NCI-H1092 (cell line): Measurements from ENCODE around the gene SNAP47.

Source experiments
- DNase-seq: peaks from one replicate; lab custom pipeline; 2025; lab: John Stamatoyannopoulos, UW

The SNAP47 gene

DNA sequence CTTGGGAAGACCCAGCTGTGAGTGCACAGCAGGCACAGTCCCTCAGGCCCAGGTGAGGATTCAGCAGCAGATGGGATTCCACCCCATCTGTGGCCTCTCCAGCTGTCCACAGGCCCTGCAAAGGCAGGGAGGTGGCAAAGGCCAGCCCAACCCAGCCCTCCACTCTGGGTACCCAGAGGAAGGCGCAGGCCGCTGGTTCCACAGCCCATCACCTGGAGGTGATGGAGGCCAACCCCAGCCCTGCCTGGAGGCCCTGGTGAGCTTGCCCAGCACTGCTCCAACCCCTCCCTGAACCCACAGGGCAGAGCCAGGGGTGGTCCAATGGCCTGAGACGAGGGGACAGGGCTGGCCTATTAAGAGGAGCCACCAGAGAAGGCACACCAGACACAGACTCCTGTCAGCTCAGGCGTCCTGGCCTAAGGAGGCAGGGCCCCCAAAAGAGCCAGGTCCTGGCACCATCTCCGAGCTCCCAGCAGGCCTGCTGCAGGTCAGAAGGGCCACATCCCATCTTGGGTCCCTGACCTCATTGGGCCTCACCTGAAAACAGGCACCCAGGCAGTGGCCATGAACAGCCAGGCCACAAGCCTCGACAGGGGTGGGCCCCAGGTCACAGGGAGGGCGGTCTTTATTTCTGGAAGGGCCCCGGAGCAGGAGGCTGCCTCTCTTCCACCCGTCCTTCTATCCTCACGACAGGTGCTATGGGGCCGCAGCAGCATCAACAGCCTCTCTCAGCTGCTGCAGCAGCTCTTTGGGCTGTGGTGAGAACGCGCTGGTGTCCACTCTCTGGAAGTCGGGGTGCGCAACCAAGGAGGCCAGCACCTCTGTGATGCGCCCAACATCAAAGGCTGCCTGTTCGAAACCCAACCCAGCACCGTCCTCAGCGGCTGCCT is 3.3 kb upstream of the SNAP47 start:
- no peak for DNase-seq

DNA sequence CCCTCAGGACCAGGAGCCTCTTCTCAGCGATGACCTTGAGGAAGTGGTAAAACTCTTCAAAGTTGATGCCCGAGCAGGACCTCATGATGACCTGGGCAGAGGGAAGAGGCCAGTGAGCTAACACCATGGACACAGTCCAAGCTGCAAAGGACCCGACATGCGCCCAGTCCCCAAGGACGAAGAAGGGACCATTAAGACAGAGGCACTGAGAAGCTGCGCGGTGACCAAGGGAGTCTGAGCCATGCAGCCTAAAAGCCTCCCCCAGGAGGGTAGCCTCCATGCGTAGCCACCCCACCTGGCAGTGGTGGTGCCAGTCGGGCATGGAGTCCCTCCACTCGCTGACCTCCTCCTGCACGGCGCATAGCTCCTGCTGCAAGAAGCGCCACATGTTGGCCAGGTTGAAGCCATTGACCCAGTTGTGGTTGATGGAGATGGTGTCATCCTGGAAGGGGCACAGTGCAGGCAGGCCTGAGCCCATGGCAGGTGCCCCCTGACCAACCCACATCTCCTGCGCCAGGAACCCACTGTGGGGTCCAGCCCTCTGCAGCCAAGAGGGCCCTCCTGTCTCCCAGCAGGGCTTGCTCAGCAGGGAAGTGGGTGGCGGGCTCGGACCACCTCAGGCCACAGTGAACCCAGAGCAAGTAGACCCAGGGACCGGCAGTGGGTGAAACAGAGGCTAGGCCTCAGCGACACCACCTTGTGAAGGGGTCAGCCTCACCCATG is 2.5 kb upstream of the SNAP47 start:
- no peak for DNase-seq

DNA sequence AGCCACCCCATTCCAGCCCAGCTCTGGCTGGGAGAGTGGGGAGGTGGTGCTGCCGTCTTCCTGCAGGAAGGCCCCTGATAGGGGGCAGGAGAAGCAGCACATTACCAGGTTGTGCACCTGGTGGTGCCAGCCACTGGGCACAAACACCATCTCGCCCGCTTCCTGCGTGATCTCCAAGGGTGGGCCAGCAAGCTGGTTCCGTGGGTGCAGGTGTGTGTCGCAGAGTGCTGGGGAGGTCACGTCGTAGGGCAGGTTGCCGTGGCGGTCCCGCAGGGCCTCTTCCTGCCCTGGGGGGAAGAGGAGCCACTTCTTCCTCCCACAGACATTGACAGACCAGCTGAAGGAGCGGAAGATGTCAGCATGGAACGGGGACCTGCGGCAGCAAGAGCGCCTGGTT is 1.9 kb upstream of the SNAP47 start:
- no peak for DNase-seq

DNA sequence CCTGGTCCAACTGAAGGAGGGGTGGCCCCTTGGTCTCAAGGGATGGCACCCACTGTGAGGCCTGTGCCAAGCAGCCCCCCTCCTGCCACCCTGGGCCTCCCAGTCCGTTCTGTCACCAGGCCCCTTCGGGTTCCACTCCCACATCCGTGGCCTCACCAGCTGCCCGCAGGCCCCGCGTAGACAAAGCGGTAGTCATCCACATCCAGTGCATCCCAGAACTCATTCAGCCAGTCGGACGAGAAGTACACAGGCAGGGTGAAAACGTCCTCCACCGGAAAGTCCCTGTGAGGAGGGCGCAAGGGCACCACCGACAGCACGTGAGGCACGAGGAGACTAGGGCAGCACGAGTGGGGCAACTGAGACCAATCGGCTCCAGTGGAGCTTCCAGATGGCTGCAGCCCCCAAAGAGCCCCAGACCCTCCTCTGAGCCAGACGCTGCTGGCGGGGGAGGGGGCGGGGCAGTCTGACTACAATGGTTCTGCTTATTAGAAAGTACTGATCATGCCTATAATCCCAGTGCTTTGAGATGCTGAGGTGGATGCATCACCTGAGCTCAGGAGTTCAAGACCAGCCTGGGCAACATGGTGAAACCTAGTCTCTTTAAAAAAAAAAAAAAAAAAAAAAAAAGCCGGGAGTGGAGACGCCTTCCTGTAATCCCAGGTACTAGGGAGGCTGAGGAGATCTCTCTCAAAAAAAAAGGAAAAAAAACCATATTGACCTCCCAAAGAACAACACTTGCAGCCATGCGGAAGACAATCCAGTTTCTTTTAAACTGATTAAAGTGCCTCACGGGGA is 1.3 kb upstream of the SNAP47 start:
- DNase-seq, result no peak

DNA sequence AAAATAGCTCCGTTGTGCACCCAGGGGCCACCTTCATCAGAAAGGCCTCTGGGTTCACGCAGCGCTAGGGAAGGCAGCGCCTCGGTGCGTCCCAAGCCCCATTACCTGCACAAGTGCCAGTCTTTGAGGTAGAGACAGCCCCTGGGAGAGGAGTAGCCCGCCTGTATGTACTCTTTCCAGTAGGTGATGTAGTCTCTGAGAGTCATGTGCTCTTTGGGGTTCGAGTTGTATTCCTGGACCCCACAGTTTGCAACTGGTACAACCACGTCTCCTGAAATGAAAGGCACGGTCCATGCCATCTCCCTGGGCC is 734 bp upstream of the SNAP47 start:
- no peak for DNase-seq

DNA sequence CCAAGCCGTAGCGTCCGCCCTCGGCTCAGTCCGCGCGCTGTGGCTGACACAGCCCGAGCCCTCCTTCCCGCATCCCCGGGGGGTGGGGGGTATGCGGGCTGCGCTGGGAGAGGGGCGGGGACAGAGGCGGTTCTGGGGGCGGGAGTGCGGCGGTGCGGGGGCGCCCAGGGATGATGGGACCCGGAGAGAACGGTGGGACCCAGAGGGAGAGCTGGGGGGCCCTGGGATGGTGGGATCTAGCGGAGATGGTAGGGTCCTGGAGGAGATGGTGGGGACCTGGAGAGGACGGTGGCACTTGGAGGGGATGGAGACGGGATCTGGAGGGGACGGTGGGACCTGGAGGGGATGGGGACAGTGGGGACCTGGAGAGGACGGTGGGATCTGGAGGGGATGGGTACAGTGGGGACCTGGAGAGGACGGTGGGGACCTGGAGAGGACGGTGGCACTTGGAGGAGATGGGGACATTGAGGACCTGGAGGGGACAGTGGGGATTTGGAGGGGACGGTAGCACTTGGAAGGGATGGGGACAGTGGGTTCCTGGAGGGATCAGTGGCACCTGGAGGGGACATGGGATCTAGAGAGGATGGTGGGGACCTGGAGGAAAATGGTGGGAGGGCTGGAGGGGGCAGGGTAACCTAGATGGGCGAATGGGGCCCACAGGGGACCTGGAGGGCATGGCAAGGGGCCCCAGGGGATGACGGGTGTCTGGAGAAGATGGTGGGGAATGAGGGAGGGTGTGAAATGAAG is 477 bp downstream of the SNAP47 start:
- no peak for DNase-seq

DNA sequence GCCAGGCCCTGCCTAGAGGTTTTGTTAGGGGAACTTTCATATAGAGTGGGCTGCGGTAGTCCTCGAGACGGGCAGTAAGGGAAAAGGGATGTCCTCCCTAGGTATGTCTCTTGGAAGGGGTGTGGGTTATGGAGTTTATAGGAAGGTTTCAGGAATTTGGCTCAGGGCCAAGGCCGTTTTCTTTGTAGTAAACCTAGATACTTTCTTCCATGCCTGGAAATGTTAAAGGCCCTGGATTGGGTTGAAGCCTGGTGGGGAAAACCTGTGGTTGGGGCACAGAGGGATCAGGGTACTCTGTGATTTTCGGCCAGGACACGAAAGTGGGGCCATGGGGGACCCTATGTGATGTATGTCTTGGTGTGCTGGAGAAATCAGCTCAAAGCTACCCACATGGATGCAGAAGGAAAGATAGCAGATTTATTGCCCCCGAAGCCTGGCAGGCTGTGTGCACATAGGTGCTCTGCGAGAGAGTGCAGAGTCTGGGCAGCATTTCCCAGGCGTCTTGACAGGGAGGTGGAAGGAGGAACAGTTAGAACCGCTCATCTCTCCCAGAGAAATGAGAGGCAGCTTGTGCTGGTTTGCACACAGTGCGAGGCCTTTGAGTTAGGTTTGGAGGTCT is 1.7 kb downstream of the SNAP47 start:
- no peak for DNase-seq

DNA sequence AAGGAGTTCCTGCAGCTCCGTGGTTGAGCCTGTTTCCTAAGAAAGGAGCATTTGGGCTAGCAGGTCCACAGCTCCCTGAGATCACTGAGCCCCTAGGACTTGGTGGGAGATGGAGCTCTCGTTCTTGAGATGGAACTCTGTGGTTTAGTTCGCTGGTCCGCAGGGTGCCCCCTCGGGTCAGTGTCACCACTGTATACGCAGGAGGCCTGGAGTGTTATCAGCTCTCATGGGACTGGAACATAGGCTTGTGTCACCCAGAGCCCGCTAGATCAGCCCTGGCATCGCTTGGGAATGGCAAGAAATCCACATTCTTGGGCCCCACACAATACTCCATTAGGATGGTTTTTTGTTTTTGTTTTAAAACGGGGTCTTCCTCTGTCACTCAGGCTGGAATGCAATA is 3.6 kb downstream of the SNAP47 start:
- no peak for DNase-seq

DNA sequence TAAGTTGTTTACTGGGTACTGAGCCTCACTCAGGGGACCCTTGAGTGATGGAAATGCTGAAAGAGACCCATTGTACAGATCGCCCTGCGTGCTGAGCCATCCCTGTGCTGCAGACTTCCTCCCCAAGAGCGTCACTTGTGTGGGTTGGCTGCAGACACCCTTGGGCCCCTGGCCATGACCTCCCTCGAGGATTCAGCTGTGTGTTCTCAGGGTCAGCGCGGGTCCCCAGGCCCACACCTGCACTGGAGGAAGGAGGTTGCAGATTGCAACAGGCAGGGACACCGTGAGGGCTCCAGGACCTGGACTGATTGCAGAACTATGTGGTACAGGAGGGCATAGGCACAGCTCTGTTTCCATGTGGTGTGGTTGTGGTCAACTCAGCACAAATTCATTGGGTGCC is 4.4 kb downstream of the SNAP47 start:
- no peak for DNase-seq

DNA sequence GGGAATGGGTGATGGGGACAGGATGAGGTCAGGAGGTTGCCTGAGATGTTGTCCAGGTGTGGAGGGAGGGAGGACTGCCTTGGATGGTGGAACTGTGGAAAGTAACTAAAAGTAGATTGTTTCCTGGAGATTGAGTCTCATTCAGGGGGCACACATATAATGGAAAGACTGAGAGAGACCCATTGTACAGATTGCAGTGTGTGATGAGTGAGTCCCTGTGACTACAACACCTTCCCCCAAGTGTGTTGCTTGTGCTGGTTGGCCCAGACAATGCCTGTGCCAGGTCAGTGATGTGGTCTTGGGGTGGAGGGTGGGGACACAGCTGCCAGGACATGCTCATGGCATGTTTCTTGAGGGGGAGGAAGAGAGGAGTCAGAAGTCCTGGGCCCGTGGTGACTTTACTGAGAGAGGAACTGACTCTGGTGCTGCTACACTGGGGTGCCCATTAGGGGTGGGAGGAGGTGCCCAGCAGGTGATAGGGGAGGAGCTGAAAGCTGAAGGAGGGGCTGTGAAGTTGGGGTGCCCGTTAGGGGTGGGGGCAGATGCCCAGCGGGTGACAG is 5.2 kb downstream of the SNAP47 start:
- no peak for DNase-seq

DNA sequence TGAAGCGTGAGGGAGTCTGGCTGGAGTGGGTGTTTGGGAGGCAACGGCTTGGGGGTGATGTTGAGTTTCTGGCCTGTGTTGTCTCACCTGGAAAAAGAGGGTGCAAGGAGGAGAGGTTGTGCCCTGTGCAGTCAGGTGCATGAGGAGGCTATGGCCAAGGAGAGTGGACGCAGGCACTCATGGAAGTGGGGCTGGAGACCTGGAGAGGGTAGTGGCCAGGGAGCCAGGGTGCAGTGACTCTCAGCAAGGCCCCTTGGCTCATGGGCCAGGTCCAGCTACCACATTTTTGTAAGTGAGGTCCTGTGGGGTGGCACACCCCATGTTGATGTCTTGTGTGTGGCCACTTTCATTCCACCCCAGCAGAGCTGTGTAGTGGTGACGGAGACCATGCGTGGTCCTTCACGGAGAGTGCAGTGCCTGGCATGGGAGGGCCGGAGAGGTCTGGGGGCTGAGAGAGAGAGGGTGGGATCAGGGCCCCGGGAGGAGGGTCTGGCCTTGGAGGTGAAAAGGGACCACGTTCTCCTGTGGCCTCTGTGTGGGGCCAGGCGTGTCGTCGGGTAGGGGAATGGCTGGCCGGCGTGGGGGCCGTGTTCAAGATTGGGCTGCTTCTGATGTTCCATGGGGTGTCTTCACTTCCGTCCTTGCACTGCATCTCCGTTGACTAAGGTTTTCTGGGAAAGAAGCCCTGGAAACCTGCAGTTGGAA is 6.1 kb downstream of the SNAP47 start:
- no peak for DNase-seq

DNA sequence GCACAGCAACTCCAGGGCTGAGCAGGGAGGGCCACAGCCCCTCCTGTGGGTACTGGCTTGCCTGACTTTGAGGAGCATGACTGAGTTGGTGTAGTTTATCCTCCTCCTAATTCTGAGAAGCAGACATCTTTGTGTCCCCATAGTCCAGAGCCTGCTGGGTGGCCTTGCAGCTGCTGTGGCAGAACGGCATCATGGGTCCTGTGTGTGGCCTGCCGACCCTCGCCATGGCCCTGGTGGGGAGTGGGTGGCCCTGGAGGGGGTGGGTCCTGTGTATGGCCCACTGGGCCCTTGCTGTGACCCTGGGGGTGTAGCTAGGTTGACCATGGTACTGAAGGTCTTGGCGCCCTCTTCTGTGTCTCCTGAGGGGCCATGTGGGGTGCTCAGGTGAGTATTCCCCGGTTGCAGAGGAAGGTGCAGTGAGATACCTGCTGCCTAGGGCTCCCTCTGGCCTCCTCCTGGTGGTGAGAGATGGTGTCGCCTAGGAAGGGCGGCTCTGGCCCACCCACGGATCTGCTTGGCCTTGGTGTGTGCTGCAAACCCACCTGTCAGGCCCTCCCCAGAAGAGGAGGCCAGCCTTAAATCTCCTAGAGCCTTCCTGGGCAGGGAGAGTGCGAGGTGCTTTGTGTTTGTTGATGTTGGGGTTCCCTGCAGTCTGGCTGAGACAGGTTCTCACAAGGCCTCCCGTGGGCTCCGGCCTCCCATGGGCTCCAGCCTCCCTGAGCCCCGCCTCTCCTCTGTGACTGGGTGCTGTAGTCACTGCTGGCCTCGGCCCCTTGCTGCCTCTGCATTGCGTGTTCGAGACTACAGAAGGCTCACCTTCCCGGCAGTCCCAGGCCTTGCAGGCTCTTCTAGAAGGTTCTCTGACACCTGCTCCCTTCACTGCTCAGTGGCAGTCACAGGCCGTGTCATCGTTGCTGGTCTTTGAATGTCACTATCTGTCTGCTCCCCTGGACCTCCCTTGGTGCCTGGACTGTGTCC is 7.8 kb downstream of the SNAP47 start:
- DNase-seq, result no peak

DNA sequence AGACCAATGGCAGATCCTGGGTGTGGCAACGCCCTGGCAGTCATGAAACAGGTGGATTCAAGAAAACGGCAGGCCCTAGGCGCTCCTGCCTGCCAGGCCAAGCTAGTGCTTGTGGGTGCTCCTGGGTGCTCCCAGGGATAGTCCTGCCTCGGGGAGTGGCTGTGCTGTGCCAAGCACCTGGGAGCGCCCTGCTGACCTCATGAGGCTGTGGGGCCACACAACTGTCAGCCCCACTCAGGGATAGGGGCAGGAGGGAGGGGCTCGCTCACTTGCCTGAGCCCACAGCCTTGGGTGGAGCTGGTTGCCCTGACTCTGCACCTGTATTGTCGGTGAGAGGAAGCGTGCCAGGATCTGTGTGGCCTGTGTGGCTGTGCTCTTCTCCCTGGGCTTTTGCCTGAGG is 9.4 kb downstream of the SNAP47 start:
- no peak for DNase-seq

DNA sequence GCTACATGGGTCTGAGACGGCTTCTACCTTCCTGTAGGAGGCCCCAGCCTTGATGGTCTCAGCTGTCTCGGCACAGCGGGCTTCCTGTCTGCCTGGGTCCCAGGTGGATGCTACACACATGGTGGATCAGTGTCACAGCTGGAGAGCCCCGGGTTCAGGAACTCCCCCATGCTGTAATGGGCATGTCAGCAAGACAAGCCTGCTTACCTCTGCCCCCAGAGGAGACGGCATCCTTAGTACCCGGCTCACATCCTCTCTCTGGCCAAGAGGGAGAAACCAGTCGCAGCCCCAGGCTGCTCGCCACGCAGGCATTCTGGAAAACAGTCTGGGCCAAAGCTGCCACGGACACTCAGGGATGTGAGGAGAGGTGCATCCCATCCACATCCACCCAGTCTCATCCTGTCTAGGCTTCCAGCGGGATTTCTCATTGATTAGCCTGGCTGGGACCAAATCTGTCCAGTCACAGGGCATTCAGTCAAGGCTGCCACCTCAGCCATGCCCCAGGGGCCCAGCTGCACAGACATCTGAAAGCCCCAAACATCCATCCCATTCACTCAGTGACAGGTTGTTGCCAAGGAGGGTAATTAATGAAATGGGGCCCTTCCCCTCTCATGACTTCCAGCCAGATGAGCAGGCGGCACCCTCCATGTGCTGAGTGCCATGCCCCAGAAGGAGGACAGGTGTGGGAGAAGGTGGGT is 10.5 kb downstream of the SNAP47 start:
- DNase-seq, result no peak

DNA sequence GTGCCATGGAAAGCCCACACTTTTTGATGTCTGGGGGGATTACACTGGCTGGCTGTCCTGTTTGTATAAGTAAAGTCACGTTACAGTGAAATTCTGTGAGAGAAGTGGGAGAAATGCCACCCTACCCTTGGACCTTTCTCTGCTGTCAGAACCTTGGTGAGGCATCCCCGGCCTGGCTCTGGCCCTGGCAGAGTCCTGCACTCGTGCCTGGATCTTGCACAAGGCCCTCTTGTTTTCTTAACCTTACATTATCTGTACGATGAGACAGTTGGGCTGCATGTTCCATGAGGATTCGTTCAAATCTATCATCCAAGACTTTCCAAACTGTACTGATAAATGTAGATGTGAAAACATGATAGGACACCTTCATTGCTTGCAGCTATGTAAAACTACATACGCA is 11.4 kb downstream of the SNAP47 start:
- no peak for DNase-seq

DNA sequence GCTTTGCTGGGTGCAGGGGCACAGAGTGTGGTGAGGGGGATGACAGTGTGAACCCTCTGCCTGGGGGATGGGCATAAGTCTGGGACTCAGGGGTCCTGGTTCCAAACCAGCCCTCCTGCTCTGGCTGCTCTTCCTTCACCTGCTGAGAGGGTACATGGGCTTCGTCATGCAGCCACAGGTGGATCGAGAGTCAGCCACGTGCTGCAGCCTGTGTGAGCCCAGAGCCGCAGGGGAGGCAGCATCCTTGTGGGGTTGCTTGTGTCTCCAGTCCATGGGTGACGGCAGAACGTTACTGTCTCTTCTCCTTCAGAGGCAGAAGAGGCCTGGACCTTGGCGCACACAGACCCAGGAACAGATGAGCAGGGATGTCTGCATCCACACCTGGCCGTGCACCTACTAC is 12.1 kb downstream of the SNAP47 start:
- no peak for DNase-seq

DNA sequence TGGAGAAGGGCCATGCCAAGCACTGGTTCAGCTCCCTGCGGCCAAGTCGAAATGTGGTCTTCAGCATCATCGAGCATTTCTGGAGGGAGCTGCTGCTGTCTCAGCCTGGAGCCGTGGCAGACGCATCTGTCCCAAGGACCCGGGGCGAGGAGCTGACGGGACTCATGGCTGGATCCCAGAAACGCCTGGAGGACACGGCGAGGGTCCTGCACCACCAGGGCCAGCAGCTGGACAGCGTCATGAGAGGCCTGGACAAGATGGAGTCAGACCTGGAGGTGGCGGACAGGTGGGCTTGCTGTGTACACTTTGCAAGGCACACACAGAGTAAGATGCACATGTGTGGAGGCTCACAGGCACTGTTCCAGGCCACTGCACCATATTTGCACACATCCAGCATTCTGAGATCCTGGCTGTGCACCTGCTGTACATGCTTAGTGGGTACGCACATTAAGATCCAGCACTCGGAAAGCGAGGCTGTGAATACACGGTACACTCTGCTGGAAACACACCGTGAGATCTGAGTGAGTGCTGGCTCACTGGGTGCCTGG is 12.8 kb downstream of the SNAP47 start:
- no peak for DNase-seq

DNA sequence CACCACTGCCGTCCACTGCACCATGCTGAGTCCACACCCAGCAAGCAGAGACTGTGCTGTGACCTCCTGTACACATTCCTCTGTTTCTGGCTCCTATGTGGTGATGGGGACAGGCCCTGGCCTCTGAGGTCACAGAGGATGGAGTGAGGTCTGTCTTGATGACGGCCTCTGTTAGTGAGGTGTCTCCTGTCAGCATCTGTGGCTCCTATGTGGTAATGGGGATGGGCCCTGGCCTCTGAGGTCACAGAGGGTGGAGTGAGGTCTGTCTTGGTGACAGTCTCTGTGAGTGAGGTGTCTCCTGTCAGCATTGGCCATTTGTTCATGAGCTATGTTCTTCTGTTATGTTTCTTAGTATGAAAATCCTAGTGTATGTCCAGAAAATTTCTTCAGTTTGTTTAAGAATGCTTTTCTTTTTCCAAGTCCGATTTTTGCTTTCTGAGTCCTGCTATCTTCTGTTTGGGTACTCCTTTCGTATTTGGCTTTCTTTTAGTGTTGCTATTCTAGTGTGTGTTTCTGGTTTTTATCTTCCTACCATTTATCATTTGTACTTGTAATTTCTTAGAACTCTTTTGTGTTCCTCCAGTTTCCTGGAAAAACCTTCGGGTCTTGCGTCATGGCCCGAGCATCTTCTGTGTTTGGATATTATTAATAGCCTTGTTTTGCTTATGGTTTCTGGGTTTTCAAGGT is 13.4 kb downstream of the SNAP47 start:
- no peak for DNase-seq
